H1 (cell line): ENCODE measurements around the gene ASAP2. TPM values are rescaled to one million over a fixed set of nuclear protein-coding genes. Genes with fewer than 3 reads are reported as not detected.

Source experiments
- SP1 ChIP-seq: IDR thresholded peaks from 2 replicates; pipeline ENCODE4 v1.6.1; 2011; ENCODE audit warnings: low read depth, low read length
- TEAD4 ChIP-seq: IDR thresholded peaks from 2 replicates; pipeline ENCODE4 v1.6.1; 2012; ENCODE audit warnings: low read depth, low read length, inconsistent platforms, mixed read lengths
- polyA plus RNA-seq, 7 experiments: library from polyadenylated mRNA; depleted of rRNA in 3 of 7; stranded (reverse) in 5 of 7; unstranded in 2 of 7; fragments of >200 nt in 5 of 7; fragments of 200-250 nt in 2 of 7; gene quantifications; 1 replicate in 5 of 7; 2 replicates in 1 of 7; 4 replicates in 1 of 7; pipeline versions ENCODE4 v1.2.1 to v1.2.3, GENCODE V29; 2011 to 2013; ENCODE audit warnings: missing spikeins in 2 of 7, mixed read lengths in 2 of 7
- total RNA-seq: library from RNA; stranded (reverse); fragmentation: NEBNext Ultra II Directional; extraction: Animal tissue kit (Norgen Biotek cat#: 25700); gene quantifications from 2 replicates; pipeline ENCODE4 v1.2.1, GENCODE V29; 2021

Gene ASAP2
- total and polyA plus RNA-seq, 2 of the 8 experiments (the other 6 are each of a cell fraction or from before 2014, with no cell fraction given), result 10.2 to 18.7 TPM

- TF ChIP-seq TEAD4 (no peak), SP1 (no peak)
Observed at GRCh38 chr2:9201185-9201891, 5.3 kb upstream of the ASAP2 start (continued).
